SH-SY5Y (cell line): ENCODE results near the gene INF2.

Experiments
- GATA2 ChIP-seq: IDR thresholded peaks from 2 replicates; pipeline ENCODE4 v1.6.1; 2011; ENCODE audit warnings: mild to moderate bottlenecking, low read depth, low read length
- GATA3 ChIP-seq: IDR thresholded peaks from 2 replicates; pipeline ENCODE4 v1.6.1; 2011; ENCODE audit warnings: low read depth, mild to moderate bottlenecking, low read length, moderate library complexity

GRCh38 chr14:104659764-104660523 is 29.5 kb upstream of the INF2 start:
- TF ChIP-seq GATA2, result no peak
- TF ChIP-seq GATA3, result no peak
